Activated T-cell treated with anti-CD3 and anti-CD28 coated beads for 4 hours (primary cell): ENCODE measurements around the gene SLC11A2.

Experiments used
- DNase-seq: peaks from one replicate; pipeline ENCODE4 v3.0.0-alpha.2; 2020

SLC11A2 gene

GRCh38 chr12:51025836-51026638 is at the start of gene SLC11A2:
Gene SLC11A2, minus strand, starts transcription at chr12:51026384. Its CDS starts 15,656 bp downstream, at chr12:51010728.
- DNase-seq, result peak; percentile 84

- DNase-seq, result no peak
These were observed 49.2 kb upstream of the SLC11A2 start for GRCh38 chr12:51075390-51075789.

- DNase-seq, result no peak
These were observed 45.5 kb upstream of the SLC11A2 start for GRCh38 chr12:51071663-51072062.

GRCh38 chr12:51070004-51070403 is 43.8 kb upstream of the SLC11A2 start:
- DNase-seq, result no peak

GRCh38 chr12:51067771-51068170 is 41.6 kb upstream of the SLC11A2 start:
- no peak for DNase-seq

- DNase-seq, result no peak
These were observed 41.0 kb upstream of the SLC11A2 start for GRCh38 chr12:51067229-51067628.

- no peak for DNase-seq
These were observed 39.3 kb upstream of the SLC11A2 start for GRCh38 chr12:51065530-51065929.

GRCh38 chr12:51062631-51063397 is 36.6 kb upstream of the SLC11A2 start:
- DNase-seq, result no peak

- DNase-seq, result no peak
These were observed 32.9 kb upstream of the SLC11A2 start for GRCh38 chr12:51059086-51059485.

- no peak for DNase-seq
These were observed 30.1 kb upstream of the SLC11A2 start for GRCh38 chr12:51056242-51056641.

- DNase-seq, result no peak
These were observed 28.9 kb upstream of the SLC11A2 start for GRCh38 chr12:51055060-51055459.

- DNase-seq, result no peak
These were observed 25.6 kb upstream of the SLC11A2 start for GRCh38 chr12:51051787-51052186.

- no peak for DNase-seq
These were observed 23.3 kb upstream of the SLC11A2 start for GRCh38 chr12:51049525-51049924.

- DNase-seq, result peak; percentile 3
These were observed 22.6 kb upstream of the SLC11A2 start for GRCh38 chr12:51048661-51049251.

- DNase-seq, result peak; percentile 81
These were observed 21.7 kb upstream of the SLC11A2 start, which contains the start of gene LETMD1 for GRCh38 chr12:51047655-51048540. Gene LETMD1, plus strand, starts transcription at chr12:51048327. Its CDS starts 30 bp downstream, at chr12:51048357.

- no peak for DNase-seq
These were observed 10.1 kb upstream of the SLC11A2 start for GRCh38 chr12:51036279-51036678.

GRCh38 chr12:51033457-51034089 is 7.4 kb upstream of the SLC11A2 start:
- DNase-seq, result no peak

- no peak for DNase-seq
These were observed 6.9 kb upstream of the SLC11A2 start for GRCh38 chr12:51033048-51033447.

- no peak for DNase-seq
These were observed 2.6 kb upstream of the SLC11A2 start for GRCh38 chr12:51028813-51029150.

GRCh38 chr12:51028126-51028812 is 2.1 kb upstream of the SLC11A2 start:
- DNase-seq, result no peak

GRCh38 chr12:51027342-51027835 is 1.2 kb upstream of the SLC11A2 start:
- DNase-seq, result no peak
